Pulmonary artery endothelial cell (primary cell): ENCODE data around the gene UQCC2. TPM values are rescaled to one million over a fixed set of nuclear protein-coding genes. Genes with fewer than 3 reads are reported as not detected.

ENCODE experiments used
- DNase-seq: peaks from one replicate; pipeline ENCODE4 v3.0.0-alpha.2; 2011; ENCODE audit warnings: low read depth, low spot score
- total RNA-seq: library from RNA; depleted of rRNA; stranded (reverse); fragments of >200 nt; gene quantifications from 2 replicates; pipeline ENCODE4 v1.2.3, GENCODE V29; 2014

UQCC2 gene
- total RNA-seq, 1 donor from 2014 or later = 24.6 TPM

GRCh38 chr6:33691456-33692077, 19.9 kb downstream of the UQCC2 start:
- DNase-seq = no peak

GRCh38 chr6:33690766-33691165, 20.7 kb downstream of the UQCC2 start:
- DNase-seq = no peak

- DNase-seq = no peak
Observed at GRCh38 chr6:33689879-33690278, 21.6 kb downstream of the UQCC2 start.

- no peak for DNase-seq
Observed at GRCh38 chr6:33689148-33689494, 22.4 kb downstream of the UQCC2 start.

- DNase-seq = no peak
Observed at GRCh38 chr6:33688451-33689147, 22.9 kb downstream of the UQCC2 start.

GRCh38 chr6:33688006-33688405, 23.5 kb downstream of the UQCC2 start:
- no peak for DNase-seq

GRCh38 chr6:33686981-33687975, 24.2 kb downstream of the UQCC2 start:
- DNase-seq = no peak

GRCh38 chr6:33686225-33686924, 25.1 kb downstream of the UQCC2 start:
- DNase-seq = no peak

GRCh38 chr6:33685411-33686224, 25.9 kb downstream of the UQCC2 start:
- no peak for DNase-seq

GRCh38 chr6:33684983-33685382, 26.5 kb downstream of the UQCC2 start:
- DNase-seq = no peak

GRCh38 chr6:33684428-33684896, 27.0 kb downstream of the UQCC2 start:
- no peak for DNase-seq

GRCh38 chr6:33683576-33684427, 27.7 kb downstream of the UQCC2 start:
- DNase-seq = no peak

GRCh38 chr6:33683051-33683571, 28.4 kb downstream of the UQCC2 start:
- DNase-seq = no peak

GRCh38 chr6:33682341-33682740, 29.2 kb downstream of the UQCC2 start:
- no peak for DNase-seq

GRCh38 chr6:33679761-33680160, 31.7 kb downstream of the UQCC2 start:
- no peak for DNase-seq

- DNase-seq = no peak
Observed at GRCh38 chr6:33678932-33679490, 32.5 kb downstream of the UQCC2 start.

- DNase-seq = no peak
Observed at GRCh38 chr6:33678233-33678931, 33.1 kb downstream of the UQCC2 start.

- DNase-seq = no peak
Observed at GRCh38 chr6:33677689-33678088, 33.8 kb downstream of the UQCC2 start.
